Esophagus muscularis mucosa (tissue), 3 donors: ENCODE measurements around the gene VSNL1.

Experiments used
- CTCF ChIP-seq, 3 experiments: fragments of 200-600 bp in 2 of 3; fragments of 450-650 bp in 1 of 3; sonication (generic) in 2 of 3; IDR thresholded peaks; one replicate each; pipeline ENCODE4 v1.5.1; 2017 to 2019; ENCODE audit warnings: antibody characterized with exemption in 3 of 3, mild to moderate bottlenecking in 2 of 3, moderate library complexity in 1 of 3
- EP300 ChIP-seq: sonication (generic); formaldehyde crosslinking; IDR thresholded peaks from one replicate; pipeline ENCODE4 v1.6.1; 2017; ENCODE audit warnings: antibody characterized with exemption

- TF ChIP-seq CTCF (IDR thresholded peaks at IDR 0.05) (no peak), EP300 (no peak)
These were observed 2.7 kb downstream of the VSNL1 start for GRCh38 chr2:17543131-17543660.
